HG03565 (cell line): ENCODE measurements around the gene PLXNC1.

Experiments
- ATAC-seq: cut with Tn5 transposase; IDR thresholded peaks from one replicate; pipeline ENCODE4 v1.9.1; 2021; ENCODE audit warnings: mild to moderate bottlenecking, moderate library complexity; ENCODE audit not compliant: unreplicated experiment

The PLXNC1 gene

DNA sequence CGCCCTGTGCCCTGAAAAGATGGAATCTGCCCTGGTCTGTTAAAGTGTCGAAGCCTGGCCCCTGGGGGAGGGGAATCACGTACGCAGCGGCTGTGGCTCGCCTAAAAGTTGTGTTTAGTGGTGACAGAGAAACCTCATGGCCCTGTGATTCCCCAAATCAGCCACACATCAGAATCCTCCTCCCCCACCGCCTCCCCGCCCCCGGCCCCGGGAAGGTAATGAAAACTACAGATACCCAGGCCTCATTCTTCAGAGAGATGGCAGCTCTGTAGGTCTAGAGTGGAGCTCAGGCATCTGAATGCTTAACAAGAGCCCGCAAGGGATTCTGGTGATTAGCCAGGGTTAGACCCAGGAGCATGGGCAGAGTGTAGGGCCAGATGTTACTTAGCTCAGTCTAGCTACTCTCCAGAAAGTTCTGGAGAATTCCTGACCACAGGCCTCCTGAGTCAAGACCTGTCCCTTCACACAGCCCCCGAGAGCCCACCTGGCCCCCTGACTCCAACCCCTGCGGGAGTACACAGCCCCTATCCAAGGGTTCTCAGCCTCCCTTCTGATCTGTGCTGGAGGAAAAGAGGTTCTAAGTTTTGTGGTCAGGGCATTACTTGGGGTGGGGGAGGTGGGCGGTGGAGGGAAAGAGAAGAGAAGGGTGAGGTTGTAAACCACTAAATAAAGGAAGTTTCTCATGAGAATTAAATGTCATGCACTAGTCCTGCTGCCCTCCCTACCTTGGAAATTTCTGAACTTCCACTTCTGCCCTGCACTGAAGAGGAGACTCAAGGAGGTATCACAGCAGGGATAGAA lies 114.8 kb downstream of the PLXNC1 start:
- peak; percentile 27 for ATAC-seq

GRCh38 chr12:94263905-94264561 lies 115.7 kb downstream of the PLXNC1 start:
- no peak for ATAC-seq

GRCh38 chr12:94264736-94265485 lies 116.5 kb downstream of the PLXNC1 start:
- ATAC-seq: no peak

DNA sequence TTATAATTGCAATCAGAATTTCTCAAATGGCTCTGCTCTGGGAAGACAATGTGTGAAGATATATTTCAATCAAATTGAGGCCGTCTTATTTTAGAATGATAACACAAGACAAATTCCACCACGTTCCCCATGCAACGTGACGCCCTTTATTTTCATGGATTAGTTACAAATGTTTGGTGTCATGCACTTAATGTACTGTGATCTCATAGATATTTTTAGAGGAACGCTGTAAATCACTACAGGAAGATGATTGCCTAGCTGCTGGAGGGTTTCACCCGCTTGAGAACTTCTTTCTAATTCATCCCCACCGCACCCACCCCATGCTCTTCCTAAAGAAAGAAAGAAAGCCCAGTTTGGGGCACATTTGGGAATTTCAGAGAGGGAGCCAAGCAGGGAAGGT lies 117.2 kb downstream of the PLXNC1 start:
- no peak for ATAC-seq

DNA sequence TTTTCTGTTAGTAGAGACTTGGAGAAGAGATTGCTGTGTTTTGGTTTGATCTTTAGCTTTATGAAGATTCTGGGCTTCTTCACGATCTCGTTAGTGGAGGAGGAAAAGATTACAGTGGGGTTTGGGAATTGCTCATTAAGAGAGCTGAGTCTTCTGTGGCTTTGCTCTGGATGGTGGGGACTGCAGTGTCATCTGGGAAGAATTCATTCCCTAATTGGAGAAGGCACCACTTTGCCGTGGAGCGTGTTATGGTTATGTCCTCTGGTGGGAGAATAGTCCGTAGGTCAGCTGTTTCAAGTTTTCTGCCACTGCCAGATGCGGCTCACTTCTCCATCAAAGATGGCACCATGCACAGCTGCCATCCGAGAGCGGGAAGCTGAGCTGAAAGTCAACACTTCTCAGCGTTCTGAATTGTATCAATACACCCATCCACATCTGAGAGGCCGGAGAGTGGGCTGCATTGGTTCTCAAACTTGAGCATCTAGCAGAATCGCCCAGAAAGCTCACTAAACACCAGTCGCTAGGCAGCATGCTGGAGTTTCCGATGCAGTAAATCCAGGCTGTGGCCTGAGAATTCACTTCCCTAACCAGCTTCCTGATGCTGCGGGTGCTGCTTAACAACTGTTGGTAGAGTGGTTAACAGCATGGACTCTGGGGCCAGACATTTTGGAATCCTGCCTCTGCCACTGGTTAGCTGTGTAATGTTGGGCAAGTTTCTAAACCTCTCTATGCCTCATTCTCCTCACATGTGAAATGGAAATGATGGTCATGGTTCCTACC lies 117.8 kb downstream of the PLXNC1 start:
- no peak for ATAC-seq

DNA sequence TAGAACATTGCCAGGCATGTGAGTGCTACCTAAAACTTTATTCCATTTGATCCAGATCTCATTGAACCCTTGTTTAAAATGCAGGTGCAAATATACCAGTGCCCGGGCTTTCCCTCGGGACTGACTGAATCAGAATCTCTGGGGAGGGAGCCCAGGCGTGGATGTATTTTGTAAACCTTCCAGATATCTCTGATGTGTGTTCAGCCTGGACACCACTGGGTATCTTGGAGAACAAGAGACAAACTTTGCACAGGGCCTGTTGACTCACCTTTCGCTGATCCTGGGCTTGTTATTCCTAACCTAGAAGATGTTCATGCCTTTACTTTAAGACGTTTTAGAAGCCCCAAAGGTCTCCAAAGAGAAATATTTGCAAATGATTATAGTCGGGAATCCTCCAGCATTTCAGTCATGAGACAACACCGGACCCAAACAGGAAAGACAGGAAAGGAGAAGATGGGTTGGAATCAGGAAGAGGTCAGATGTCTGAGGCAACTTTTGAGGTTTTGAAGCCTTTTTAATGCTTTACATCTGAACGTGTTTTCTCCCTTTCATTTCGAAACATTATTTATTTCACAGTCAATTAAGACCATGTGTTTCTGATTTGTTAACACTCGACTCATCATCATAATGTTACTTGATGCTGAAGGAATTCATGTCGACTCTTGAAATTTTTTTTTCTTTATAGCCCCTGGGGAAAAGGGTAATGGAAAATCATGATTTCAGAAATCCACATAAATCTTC lies 118.6 kb downstream of the PLXNC1 start:
- no peak for ATAC-seq

GRCh38 chr12:94267537-94267872 lies 119.1 kb downstream of the PLXNC1 start:
- ATAC-seq: no peak

DNA sequence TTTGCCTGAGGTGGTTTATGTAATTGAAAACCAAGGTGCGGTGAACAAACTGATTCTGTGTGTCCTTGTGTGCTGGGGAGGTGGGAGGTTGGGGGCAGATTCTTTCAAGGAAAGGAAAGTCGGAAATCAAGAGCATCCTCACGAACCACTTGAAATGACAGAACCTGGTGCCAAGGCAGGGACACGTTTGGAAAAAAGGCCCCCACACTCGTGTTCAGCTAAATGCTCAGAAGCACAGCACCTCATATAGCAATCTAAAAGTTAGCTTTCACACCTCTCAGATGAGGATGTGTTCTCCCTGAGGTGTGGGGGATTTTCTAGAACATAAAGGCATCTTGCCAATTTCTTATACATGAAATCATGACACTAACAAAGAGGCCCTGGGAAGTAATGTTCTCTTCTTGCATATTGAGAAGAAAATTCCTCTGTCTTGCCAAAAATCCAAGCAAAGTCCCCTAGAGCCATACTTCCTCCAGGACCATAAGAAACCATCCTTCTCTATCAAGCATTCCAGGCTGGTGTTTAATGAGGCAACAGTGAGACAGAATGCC lies 119.6 kb downstream of the PLXNC1 start:
- no peak for ATAC-seq

GRCh38 chr12:94269316-94269999 lies 121.1 kb downstream of the PLXNC1 start:
- peak; percentile 40 for ATAC-seq

DNA sequence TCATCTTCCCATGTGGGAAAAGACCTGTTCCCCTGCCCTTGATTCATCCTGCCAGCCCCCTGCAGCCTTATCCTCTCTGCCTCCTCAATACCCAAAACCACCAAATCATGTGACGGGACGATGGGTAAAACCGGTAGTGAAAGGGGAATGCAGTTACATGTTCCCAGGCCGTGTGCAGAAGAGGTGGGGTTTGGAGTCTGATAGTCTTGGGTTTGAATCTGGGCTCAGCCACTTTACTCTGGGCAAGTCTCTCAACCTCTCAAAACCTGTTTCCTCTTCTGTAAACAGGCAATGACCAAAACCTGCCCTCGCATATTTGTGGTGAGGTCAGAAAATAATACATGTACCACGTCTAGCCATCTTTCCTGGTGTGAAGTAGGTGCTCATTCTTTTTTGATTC lies 123.0 kb downstream of the PLXNC1 start:
- peak; percentile 38 for ATAC-seq

GRCh38 chr12:94272280-94272679 lies 123.9 kb downstream of the PLXNC1 start:
- ATAC-seq: no peak

DNA sequence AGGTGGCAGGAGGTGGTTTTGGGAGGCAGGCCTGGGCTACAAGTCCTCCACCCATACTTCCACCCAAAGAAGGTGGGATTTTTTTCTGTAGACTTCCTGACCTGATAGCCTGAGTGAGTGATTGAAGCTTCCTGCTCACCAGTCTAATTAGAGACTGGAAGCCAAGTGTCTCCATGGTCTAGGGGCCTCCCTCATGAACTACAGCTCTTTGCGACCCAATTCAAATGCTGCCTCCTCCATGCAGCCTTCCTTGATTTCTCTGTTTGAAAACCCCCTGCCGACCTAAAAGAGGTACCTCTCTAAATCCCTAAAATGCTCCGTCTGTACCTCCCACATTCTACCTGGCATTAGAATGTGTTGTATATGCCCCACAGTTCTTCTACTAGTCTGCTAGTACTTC lies 124.9 kb downstream of the PLXNC1 start:
- no peak for ATAC-seq

DNA sequence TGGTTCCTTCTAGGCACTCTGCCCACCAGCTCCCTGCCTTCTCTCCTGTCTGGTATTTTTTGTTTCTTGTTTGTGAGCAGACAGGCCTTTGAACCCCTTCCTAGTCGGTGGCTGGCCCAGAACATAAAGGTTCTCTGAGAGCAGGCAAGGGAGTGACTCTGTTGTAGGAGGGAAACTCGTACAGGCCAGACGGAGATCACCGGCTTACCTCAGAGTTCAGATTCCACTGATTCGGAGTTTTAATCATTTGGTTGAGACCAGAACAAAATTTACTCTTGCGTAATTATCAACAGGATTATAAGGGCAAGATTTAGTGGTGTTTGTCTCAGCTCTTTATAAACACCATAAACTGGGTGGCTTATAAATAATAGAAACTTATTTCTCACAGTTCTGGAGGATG lies 128.3 kb downstream of the PLXNC1 start:
- no peak for ATAC-seq

DNA sequence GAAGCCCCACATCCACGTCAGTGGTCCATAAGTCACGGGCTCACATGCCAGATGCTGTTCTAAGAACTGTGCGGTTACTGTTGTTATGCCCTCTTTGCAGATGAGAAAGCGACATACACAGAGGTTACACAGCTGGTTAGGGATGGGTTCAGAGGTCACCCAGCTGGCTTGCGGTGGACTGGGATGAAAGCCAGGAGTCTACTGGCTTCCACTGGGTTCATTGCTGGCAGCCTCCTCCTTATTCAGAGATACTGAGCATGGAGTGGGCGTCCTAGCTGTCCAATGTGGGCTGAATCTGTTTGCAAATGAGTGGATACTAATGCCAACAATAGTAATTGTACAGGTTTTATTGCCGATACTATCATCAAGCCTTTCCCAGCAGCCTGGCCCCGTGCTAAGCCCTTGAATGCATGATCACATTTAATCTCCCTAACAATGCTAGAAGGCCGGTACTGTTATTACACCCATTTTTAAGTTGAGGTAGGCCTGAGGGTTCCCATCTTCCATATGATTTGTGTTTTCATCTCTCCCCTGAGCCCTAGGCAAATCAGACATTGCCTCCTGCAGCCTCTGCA lies 129.1 kb downstream of the PLXNC1 start:
- ATAC-seq: no peak

DNA sequence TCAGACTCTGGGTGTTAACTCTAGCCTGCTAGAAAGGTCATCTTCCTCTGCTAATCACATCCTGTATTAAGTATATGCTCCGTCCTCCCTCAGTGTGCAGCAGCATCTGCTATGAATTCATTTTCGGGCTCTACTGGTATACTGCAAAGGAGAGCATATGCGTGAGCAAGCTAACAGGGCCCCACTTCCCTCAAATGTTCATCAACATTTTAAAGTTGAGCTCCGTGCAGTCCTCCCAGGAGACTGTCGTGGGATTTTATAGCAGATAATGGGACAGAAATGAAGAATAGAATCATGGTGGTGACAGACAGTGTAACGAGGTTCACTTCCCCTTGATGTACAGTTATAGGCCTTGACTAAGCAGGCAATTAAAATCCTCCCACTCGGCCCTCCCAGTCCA lies 131.7 kb downstream of the PLXNC1 start:
- no peak for ATAC-seq

DNA sequence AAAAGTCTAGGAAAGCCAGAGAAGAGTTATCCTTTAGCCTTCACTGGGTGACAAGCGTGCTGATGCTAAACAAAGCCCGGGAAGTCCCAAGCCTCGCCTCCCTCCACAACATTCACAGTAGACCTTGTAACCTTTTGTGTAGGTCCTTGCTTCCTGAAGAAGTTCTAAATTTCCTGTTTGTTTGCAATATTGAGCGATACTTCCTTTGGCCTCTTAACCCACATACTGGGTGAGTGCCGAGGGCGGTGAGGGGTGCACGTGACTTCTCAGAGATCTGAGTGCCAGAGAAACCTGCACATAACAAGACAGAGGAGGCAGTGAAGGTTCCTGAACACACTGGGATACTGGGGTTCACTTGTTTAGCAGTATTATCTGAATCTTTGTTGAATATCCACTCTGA lies 134.3 kb downstream of the PLXNC1 start:
- ATAC-seq: no peak

DNA sequence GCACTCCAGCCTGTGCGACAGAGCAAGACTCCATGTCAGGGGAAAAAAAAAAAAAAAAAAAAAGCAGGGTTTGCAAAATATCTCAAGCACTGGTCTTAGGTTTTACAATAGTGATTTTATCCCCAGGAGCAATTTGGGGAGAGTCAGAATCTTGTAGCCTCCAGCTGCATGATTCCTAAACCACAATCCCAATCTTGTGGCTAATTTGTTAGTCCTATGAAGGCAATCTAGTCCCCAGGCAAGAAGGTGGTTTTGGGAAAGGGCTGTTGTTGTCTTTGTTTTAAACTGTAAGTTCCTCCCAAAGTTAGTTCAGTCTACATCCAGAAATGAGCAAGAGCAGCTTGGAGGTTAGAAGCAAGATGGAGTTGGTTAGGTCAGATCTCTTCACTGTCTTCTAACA lies 135.7 kb downstream of the PLXNC1 start:
- ATAC-seq: no peak

DNA sequence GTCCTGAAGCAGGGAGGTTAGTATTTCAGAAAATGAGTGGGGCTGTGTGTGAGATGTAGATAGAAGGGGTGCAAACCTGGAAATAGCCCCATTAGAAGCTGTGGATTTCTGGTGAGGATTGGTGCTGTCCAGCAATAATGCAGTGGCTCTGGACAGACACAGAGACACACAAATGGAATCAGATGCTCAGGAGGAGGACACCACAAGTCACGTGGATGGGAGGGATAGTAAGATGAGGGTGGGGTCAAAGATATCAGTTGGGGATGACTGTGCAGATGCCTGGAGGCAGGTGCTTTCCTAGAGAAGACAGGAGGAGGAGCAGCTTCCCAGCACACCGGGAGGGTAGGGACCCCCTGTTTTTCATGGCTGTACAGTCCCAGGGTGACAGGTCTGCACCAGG lies 136.5 kb downstream of the PLXNC1 start:
- no peak for ATAC-seq

GRCh38 chr12:94285943-94286582 lies 137.7 kb downstream of the PLXNC1 start:
- ATAC-seq: no peak
